GM12873 (cell line): ENCODE measurements around the gene SPON1.

Experiments
- CTCF ChIP-seq: IDR thresholded peaks from 2 replicates; pipeline ENCODE4 v1.5.1; 2012; ENCODE audit warnings: low read depth, mild to moderate bottlenecking, moderate library complexity, low read length, control low read depth; ENCODE audit not compliant: insufficient read depth; ENCODE audit errors: missing control alignments

The SPON1 gene

DNA sequence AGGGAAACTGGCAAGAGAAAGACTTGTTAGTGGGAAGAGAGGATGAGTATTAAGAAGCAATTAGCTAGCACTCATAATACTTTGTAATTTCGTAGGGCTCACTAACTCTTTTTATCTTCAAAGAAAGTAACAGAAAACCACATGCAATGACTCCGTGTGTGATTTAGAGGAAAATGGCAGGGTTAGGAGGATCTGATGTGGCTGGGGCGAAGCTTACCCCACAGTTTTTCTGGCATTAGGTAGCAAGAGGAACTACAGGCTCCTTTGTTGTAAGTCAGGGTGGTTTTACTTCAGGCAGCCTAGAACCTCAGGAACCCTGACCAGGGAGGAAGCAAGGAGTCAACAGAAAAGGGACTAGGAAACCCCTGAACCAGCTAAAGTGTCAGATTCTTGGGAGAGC is 89.7 kb downstream of the SPON1 start:
- no peak for TF ChIP-seq CTCF

DNA sequence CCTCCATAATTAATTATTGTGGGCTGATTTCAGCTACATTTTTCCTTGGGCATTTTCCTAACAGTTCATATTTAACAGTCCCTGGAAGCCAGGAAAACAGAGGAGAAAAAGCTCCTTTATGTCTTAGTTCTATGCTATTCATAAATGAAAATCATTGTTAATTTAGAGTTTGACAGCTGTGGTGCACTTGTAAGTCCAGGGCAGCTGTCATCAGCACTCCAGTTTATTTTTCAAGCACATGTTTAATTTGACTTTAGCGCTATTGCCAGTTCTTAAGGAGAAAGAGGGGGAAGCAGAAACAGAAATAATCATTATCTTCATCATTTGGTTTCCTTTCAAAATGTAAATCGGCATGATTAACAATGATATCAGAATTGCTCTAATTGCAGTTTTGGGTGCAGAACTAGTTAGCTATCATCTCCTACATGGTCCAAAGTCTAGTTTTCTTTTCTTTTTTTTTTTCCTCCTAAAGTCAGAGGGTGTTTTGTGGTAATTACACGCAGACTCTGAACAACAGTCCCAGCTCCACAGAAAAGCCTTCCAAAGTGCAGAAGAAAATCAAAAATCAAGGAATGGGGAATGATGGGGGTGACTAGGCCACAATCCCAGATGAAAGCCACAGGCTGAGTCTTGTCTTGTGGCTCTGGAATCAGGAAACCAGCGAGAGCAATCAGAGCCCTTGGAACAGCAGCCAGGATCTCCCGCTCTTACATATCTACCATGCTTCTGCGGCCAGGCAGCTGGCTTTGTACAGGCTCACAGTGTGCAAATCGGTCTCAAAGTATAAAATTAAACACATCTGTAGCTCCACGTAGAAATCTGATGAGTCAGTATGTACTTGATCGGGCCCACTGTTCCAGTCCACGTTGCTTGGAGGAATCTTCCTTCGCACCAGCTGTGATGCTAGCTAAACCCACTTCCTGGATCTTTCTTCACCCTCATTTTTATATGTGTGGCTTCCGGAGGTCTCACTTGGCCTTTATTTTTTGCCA is 91.9 kb downstream of the SPON1 start:
- TF ChIP-seq CTCF: no peak

DNA sequence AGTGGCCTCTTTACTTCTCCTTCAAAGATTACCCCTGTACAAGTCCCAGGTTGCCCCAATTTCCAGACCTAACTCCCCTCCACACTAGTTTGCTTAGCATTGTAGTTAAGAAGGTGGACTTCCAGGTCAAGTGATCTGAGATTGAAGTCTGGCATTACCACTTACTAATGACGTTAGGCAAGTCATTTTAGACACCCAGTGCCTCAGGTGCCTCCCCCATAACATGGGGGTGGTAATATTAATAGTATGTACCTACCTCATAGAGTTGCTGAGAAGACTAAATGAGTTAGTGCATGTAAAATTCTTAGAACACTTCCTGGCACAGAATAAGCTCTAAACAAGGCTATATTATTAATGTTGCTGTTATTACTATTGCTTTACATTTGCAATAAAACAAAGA is 93.4 kb downstream of the SPON1 start:
- TF ChIP-seq CTCF: no peak

- no peak for TF ChIP-seq CTCF
Measured at GRCh38 chr11:14058061-14058460, 95.5 kb downstream of the SPON1 start.

GRCh38 chr11:14059491-14059890 is 97.0 kb downstream of the SPON1 start:
- no peak for TF ChIP-seq CTCF

DNA sequence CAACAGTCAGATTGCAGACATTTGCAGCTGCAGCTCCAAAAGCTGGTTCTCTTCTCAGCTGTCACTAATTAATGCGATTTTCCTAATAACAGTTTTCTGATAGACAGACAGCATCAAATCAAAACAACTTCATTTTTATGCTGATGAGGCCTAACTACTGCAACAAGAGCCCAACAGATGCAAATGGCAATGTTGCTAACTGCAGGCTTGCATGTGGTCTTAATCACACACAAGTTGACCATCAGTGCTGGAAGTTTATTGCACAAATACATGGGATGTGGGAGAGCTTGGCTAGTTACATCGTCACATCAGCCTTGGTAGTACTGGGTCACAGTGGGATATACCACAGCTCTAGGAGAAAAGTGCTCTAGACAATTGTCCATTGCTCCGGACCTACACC is 99.2 kb downstream of the SPON1 start:
- no peak for TF ChIP-seq CTCF

DNA sequence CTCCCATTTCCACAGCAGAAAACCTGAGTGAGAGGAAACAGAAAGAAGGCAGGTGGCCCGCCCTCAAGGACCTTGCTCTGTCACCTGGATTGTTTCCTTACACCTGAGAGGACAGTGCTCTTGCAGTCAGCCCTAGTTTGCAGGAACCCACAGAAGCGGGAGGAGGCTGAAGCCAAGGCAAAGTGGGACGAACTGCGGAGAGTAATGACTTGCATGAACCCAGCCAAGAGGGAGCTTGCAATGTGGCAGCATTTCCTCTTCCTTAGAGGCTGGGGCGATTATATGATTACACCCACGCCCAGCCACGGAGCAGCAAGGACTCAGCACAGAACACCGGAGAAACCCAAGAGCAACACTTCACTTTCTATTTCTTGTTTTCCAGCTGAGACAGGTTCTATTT is 102.6 kb downstream of the SPON1 start:
- no peak for TF ChIP-seq CTCF
